Hypothalamus (tissue), 51 donors: ENCODE data around the gene UPK1A.
A peak's percentile ranks its signal among the peaks of the same experiment; 100 is the strongest.
"Not testable (repeated sequence)": the region's sequence is repeated elsewhere in the genome, so short reads cannot be mapped to it uniquely, and the experiment has no call there.

Source experiments
- DNase-seq, 51 donors: peaks; one replicate each; lab custom pipeline; 2025; lab: John Stamatoyannopoulos, UW

UPK1A gene

GRCh38 chr19:35675589-35676140, 9.3 kb downstream of the UPK1A start:
- DNase-seq, result no peak

- DNase-seq, result no peak
Measured at GRCh38 chr19:35689836-35690235, 23.5 kb downstream of the UPK1A start.

GRCh38 chr19:35691106-35691505, 24.8 kb downstream of the UPK1A start:
- not testable (repeated sequence) for DNase-seq

GRCh38 chr19:35692010-35692409, 25.7 kb downstream of the UPK1A start:
- DNase-seq, result no peak

GRCh38 chr19:35693422-35693821, 27.1 kb downstream of the UPK1A start:
- DNase-seq, result no peak

- peak in 49 of 51 donors; percentile 11 to 88 (median 67) for DNase-seq
Measured at GRCh38 chr19:35693835-35694599, 27.7 kb downstream of the UPK1A start.

- DNase-seq, result no peak
Measured at GRCh38 chr19:35695895-35696422, 29.6 kb downstream of the UPK1A start.

GRCh38 chr19:35696835-35697234, 30.5 kb downstream of the UPK1A start:
- no peak for DNase-seq

- DNase-seq, result peak; percentile 52 to 99 (median 94)
Measured at GRCh38 chr19:35702223-35703012, 36.1 kb downstream of the UPK1A start.

- no peak for DNase-seq
Measured at GRCh38 chr19:35703343-35703742, 37.0 kb downstream of the UPK1A start.

GRCh38 chr19:35704218-35704617, 37.9 kb downstream of the UPK1A start, which contains the start of gene ZBTB32:
Gene ZBTB32, plus strand, starts transcription at chr19:35704558. Its CDS starts 10,069 bp downstream, at chr19:35714627.
- peak in 8 of 51 donors; percentile 1 to 38 (median 7) for DNase-seq

- DNase-seq, result no peak
Measured at GRCh38 chr19:35708391-35708790, 42.1 kb downstream of the UPK1A start.

- peak in 1 of 51 donors; percentile 33 for DNase-seq
Measured at GRCh38 chr19:35710784-35711723, 44.7 kb downstream of the UPK1A start.

GRCh38 chr19:35712567-35713505, 46.5 kb downstream of the UPK1A start:
- DNase-seq, result no peak

- no peak for DNase-seq
Measured at GRCh38 chr19:35713506-35713850, 47.2 kb downstream of the UPK1A start.

- DNase-seq, result no peak
Measured at GRCh38 chr19:35713904-35714495, 47.7 kb downstream of the UPK1A start.

GRCh38 chr19:35714601-35715354, 48.5 kb downstream of the UPK1A start:
- DNase-seq, result no peak

- DNase-seq, result no peak
Measured at GRCh38 chr19:35715355-35715809, 49.1 kb downstream of the UPK1A start.
